ENCODE results near the gene CDKN2C.
"Not testable (repeated sequence)": the region's sequence is repeated elsewhere in the genome, so short reads cannot be mapped to it uniquely, and the experiment has no call there.

CDKN2C gene

DNA sequence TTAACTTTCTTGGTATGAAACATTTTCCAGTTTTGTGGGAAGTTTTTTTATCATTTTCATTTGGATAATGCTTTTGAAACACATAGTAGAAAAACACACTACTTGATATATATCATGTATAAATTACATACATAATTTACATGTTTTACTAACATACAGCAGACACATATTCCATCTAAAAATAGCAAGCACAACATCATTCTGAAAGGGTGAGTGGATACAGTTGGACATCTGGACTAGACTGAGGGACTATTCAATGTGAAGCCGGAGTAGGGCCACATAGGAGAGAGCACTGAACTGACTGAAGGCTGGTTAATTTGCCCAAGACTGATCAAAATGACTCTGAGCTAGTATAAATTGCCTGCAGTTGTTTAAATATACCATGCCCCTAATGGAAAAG lies 11.7 kb downstream of the CDKN2C start:
- FAIRE-seq: no peak

DNA sequence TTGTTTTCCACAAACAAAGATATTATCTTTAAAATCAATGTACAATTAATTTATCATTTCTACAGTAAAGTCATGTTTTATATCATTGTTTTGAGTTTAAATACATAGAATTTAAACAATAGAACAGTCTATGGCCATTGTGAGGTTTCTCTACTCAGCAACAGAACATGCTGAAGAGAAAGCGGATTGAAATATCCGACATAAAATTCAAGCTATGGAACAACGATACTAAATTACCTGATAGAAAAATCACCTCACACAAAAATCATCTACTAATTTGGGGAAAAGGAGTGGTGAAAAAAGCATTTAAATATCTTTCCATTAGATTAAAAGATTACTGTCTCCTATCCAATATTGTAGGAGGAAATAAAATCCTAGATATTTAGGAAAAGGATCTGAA lies 12.6 kb downstream of the CDKN2C start:
- FAIRE-seq: no peak

DNA sequence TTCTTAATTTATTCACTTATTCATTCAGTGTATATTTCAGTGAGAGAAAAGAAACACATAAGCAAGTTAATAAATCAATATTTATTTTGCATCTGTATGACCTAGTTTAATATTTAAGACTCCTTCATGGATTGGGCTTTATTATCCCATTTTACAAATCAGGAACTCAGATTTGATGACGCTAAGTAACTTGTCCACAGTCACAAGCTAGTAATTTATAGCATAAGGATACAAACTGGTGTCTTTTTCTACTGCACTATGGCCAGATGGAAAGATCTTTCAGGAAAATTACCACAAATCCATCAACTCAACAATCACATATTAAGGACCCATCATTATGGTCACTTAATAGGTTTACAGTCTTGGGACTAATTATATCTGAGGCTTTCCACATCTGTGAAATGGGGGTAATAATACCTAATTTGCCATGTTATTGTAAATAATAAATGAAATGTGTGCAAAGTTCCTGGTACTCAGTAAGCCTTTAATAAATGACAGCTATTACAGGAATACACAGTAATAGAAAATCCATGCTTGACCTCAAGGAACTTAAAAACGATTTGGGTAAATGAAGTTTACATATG lies 13.3 kb downstream of the CDKN2C start:
- FAIRE-seq: no peak

DNA sequence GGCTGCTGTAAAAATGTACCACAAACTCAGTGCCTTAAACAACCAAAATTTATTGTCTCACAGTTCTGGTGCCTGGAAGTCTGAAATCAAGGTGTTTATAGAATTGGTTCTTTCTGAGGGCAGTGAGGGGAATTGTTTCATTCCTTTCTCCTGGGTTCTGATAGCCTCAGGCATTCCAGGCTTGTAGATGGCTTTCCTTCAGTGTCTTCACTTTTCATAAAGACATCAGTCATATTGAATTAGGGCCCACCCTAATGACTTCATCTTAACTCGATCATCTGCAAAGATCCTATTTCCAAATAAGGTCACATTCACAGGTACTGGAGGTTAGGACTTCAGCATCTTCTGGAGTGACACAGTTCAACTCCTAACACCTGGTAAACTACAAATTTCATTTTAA lies 15.0 kb downstream of the CDKN2C start:
- FAIRE-seq: no peak

DNA sequence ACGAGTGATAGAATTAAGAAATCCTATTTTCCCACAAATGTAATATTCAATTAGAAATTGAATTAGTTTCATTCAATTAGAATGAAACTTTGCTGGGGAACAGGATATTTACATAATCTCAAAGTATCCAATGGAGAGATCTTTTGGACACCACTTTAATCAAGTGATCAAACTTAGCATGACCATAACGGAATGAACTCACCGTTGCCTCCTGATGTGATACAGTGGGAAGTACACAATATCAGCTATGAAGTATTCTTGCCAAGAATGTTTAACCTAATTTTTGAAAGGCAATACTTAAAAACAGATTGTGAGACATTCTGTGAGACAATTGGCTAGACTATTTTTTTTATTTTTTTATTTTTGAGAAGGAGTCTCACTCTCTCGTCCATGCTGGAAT lies 16.6 kb downstream of the CDKN2C start:
- FAIRE-seq: no peak

DNA sequence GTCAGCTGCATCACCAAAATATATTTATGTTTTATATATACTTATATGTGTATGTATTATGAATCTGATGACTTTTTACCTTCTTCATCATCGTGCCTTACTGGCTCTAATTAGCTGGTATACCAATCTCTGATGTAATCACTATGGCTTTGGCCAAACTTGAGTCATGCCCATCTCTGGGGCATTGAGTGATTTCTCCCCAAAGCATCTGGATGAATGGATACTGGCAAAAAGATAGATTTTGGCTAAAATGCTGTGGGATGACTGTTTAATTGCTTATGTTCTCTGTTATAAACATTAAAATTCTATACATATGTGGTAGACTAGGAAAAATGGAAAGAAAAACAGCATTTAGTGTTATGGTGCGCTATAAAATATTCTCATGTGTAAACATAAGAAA lies 19.6 kb downstream of the CDKN2C start:
- FAIRE-seq: no peak

DNA sequence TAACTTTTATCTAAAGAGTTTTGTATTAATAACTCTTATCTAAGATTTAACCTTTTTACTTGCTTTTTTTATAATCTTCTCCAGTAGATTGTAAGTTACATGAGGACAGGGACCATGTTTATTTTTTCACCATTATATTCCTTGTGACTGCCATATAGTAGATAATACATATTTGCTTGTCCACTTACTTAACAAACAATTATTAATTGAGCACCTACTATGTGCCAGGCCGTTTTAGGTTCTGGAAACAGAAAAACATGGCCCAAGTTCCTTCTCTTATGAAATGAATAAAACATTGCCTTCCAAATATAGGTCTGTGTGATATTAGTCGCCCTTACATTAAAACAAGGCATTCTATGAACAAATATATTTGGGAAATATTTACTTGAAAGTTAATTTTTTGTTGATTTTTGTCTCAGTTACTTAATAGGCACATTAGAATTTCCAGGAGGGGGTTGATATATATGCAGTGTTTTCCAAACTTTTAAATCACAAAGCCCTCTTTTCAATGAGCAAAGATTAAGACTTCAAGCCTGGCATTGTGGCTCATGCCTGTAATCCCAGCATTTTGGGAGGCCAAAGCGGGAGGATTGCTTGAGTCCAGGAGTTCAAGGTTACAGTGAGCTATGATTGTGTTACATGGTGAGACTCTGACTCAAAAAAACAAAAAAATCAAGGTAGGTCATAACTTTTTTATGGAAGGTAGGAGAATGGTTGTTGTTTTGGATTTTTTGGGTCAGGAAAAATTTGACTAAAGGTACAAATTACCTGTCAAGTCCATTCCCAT lies 22.7 kb downstream of the CDKN2C start:
- FAIRE-seq: no peak

DNA sequence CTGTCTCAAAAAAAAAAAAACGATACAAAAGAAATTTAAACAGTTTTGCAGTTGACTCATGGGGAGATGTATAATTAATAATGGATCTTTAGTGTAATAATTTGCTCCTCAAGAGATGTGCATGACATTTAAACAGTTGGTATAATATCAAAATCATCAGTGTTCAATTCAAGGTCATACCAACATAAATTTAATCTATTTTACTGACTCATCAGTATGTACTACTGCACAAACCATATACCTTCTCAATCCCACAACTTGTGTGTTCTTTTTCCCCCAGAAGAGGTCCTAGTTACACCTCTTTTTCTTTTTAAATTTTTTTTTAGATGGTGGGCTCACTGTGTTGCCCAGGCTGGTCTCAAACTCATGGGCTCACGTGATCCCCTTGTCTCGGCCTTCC lies 23.6 kb downstream of the CDKN2C start:
- no peak for FAIRE-seq

DNA sequence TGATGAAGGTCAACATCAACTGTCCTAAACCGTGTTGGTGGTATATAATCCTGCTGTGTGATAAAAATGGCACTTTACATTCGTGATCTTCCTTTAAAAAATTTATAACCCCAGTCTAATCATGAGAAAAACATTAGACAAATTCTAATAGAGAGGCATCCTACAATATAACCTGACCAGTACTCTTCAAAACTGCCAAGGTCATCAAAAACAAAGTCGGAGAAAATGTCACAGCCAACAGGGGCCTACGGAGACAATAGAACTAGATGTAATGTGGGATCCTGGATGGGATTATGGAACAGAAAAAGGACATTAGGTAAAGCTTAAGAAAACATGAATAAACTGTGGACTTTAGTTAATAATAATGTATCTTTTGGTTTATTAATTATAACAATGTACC lies 25.0 kb downstream of the CDKN2C start:
- FAIRE-seq: no peak

DNA sequence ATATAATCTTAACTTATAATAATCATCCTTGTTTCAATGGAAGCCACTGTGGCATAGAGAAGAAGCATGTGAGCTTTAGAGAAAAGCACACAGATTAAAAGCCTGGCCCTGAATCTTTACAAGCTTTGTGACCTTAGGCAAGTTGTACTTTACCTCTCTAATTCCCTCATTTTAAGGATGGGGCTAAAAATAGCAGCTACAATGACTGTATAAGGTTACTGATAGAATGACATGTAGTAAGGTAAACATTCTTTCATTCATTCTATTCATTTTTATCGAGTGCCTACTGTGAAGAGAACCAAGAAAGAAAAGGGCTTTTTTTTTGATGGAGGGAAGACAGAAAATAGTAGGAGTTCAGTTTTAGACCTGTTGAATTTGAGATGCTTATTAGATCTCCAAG lies 25.6 kb downstream of the CDKN2C start:
- no peak for FAIRE-seq

DNA sequence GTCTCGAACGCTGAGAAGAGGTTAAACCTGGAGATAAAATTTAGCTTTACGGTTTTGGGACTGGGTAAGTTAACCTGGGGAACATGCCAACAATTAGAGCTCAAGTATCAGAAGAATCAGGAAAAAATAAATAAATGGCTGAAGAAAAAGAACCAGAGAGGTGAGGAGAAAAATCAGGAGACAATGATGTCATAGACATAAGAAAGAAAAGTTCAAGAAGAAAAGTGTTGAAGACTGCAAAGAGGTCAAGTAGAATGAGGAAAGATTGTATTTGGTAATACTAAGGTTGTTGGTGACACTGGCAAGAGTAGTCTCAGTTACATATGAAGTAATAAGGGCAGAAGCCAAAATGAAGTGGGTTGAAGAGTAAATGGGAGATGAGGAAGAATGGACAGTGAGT lies 26.0 kb downstream of the CDKN2C start:
- FAIRE-seq: no peak

DNA sequence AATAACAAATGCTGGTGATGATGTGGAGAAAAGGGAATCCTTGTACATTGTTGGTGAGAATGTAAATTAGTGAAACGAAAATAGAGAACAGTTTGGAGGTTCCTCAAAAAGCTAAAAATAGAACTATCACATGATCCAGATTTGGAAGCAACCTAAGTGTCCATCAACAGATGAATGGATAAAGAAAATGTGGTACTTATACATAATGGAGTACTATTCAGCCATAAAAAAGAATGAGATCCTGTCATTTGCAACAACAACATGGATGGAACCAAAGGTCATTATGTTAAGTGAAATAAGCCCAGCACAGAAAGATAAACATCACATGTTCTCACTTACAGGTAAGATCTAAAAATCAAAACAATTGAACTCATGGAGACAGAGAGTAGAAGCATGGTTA lies 29.3 kb downstream of the CDKN2C start:
- FAIRE-seq: not testable (repeated sequence)

DNA sequence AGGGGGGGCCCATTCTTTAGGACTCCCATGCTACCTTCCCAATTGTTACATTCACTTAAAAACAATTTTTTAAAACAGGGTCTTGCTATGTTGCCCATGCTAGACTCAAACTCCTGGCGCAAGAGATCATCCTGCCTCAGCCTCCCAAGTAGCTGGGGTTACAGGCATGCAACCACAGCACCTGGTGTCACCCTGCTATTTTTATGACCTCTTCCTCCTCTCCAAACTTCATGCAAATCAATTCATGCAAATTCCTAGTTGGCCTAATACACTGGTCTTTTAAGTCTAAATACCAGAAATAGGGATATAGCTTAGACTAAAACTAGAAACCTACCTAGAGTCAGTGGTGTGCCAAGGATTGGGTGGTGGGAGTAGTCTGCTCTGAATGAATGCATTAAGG lies 30.1 kb downstream of the CDKN2C start:
- no peak for FAIRE-seq

DNA sequence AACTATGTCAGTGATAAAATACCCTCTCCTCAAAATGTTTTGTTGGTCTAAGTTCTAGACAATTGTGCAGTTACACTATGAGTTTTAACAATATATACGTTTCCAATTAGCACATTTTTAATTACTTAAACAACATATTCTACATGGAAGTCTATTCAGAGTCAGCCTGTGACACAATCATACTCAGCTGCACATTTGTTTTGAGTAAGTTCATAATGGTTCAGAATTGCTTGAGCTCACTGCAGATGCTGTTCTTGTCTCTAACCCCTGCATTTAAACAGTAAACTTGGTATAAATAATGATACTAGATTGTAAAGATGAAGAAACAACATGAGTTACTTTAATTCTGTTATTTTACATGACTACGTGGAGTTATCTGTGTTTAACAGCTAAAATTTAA lies 30.6 kb downstream of the CDKN2C start:
- FAIRE-seq: no peak

DNA sequence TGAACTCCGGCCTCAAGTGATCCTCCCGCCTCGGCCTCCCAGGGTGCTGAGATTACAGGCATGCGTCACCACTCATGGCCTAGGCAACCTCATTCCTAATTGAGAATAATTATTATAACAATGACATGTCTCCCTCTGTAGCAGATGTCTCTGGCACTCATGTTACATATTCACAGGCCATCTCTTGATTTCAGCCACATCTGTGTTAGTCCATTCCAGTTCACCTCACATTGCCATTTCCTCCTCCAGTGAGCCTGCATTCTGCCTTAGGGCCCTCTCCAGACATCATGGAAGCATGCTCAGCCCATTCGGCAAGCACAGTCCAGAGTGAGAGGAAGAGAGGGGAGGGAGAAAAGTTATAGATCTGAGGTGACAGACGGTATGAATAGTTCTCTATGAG lies 32.5 kb downstream of the CDKN2C start:
- FAIRE-seq: no peak

DNA sequence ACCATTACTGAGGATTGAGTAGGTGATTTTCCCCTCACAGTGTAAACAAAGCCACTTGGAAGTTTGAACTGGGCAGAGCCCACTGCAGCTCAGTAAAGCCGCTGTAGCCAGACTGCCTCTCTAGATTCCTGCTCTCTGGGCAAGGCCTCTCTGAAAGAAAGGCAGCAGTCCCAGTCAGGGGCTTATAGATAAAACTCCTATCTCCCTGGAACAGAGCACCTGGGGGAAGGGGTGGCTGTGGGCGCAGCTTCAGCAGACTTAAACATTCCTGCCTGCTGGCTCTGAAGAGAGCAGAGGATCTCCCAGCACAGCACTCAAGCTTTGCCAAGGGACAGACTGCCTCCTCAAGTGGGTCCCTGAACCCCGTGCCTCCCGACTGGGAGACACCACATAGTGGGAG lies 35.5 kb downstream of the CDKN2C start:
- not testable (repeated sequence) for FAIRE-seq

DNA sequence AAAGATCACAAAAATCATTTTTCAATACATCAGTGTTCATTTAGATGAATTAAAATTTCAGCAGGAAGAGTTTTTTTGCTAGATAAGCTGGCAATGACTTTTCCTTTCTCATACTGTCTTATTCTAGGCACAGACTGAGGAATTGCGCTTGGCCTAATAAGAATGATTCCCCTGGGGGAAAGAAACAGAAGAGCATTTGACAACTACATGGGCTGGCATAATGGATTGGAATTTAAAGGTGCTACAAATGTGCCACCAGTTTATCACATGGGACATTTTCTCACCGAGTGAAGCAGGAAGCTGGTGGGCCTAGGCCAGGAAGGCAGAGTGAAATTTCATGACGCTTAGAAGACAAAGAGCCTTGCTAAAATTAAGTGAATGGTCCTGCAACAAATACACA lies 39.3 kb downstream of the CDKN2C start:
- FAIRE-seq: no peak

DNA sequence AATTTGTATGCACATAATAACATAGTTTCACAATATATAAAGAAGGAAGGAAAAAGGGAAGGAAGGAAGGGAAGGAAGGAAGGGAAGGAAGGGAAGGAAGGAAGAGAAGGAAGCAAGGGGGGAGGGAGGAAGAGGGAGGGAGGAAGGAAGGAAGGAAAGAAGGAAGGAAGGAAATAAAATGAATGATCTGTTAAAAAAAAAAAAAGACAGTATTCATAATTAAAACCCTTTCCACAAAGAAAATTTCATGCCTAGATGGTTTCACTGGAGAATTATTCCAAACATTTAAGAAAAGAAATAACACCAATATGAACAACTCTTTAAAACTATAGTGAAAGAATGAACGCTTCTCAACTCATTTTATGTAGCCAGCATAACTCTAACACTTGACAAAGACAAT lies 44.8 kb downstream of the CDKN2C start:
- no peak for FAIRE-seq

DNA sequence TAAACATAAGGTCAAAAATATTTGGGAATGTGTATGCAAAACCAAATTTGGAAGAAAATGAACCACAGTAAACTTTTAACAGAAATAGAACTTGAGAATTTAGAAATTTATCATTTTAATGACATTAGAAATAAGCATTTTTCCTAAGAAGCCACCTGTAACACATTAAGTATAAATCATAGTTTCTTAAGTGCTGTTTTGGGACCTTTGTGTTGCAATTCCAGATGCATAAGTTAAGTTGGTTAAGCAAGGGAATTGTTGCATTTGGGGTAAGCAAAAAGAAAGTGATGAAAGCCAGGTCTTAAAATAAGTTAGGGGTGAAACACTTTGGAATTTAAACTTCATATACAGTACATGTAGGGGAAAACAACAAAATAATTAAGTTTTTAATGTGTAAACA lies 49.8 kb downstream of the CDKN2C start:
- FAIRE-seq: no peak
